Smooth muscle cell (in vitro differentiated cells): ENCODE results near the gene ZWINT. TPM values are rescaled to one million over a fixed set of nuclear protein-coding genes. Genes with fewer than 3 reads are reported as not detected.

Source experiments
- DNase-seq: peaks from one replicate; lab custom pipeline; 2025; ENCODE audit not compliant: unreplicated experiment; lab: John Stamatoyannopoulos, UW
- H2AFZ ChIP-seq: fragments of 200-600 bp; sonication (generic); 2 replicates; pipeline ENCODE4 v1.6.0; 2016; ENCODE audit warnings: antibody characterized with exemption, low read depth, mild to moderate bottlenecking
- H3F3A ChIP-seq: fragments of 200-600 bp; sonication (generic); 2 replicates; pipeline ENCODE4 v1.6.0; 2017; ENCODE audit warnings: antibody characterized with exemption, low read depth
- H3K27ac ChIP-seq: fragments of 200-600 bp; sonication (generic); 2 replicates; pipeline ENCODE4 v1.5.1; 2016; ENCODE audit warnings: low read depth, mild to moderate bottlenecking
- H3K27me3 ChIP-seq: fragments of 200-600 bp; sonication (generic); 2 replicates; pipeline ENCODE4 v1.6.1; 2016; ENCODE audit warnings: low read depth, mild to moderate bottlenecking
- H3K36me3 ChIP-seq: fragments of 200-600 bp; sonication (generic); 2 replicates; pipeline ENCODE4 v1.5.1; 2016; ENCODE audit warnings: low read depth
- H3K4me1 ChIP-seq: fragments of 200-600 bp; sonication (generic); 2 replicates; pipeline ENCODE4 v1.5.1; 2016; ENCODE audit warnings: low read depth
- H3K4me2 ChIP-seq: fragments of 200-600 bp; sonication (generic); 2 replicates; pipeline ENCODE4 v1.6.0; 2016; ENCODE audit warnings: mild to moderate bottlenecking
- H3K4me3 ChIP-seq: fragments of 200-600 bp; sonication (generic); 2 replicates; pipeline ENCODE4 v1.5.1; 2016; ENCODE audit warnings: mild to moderate bottlenecking
- H3K79me2 ChIP-seq: fragments of 200-600 bp; sonication (generic); 2 replicates; pipeline ENCODE4 v1.6.0; 2016; ENCODE audit warnings: low read depth, mild to moderate bottlenecking
- H3K9ac ChIP-seq: fragments of 200-600 bp; sonication (generic); 2 replicates; pipeline ENCODE4 v1.6.0; 2016; ENCODE audit warnings: low read depth
- H3K9me3 ChIP-seq: fragments of 200-600 bp; sonication (generic); replicated peaks from 2 replicates; pipeline ENCODE4 v1.5.1; 2016; ENCODE audit warnings: low read depth
- H4K20me1 ChIP-seq: fragments of 200-600 bp; sonication (generic); 2 replicates; pipeline ENCODE4 v1.6.0; 2016; ENCODE audit warnings: low read depth
- WGBS: methylation state at CpG from one replicate; pipeline ENCODE4 v1.1.7; 2016; ENCODE audit warnings: low lambda C conversion rate; 5-methylcytosine and 5-hydroxymethylcytosine counted together
- polyA plus RNA-seq: library from polyadenylated mRNA; unstranded; fragments of >200 nt; fragmentation: Nextera tagmentation; extraction: Ambion mirVana; gene quantifications from 2 replicates; pipeline ENCODE4 v1.2.1, GENCODE V29; 2016
- total RNA-seq: library from RNA; depleted of rRNA; stranded (reverse); fragments of >200 nt; gene quantifications from 2 replicates; pipeline ENCODE4 v1.2.3, GENCODE V29; 2014
- TF ChIP-seq, protein P1 (sequence below): fragments of 200-600 bp; sonication (generic); IDR thresholded peaks from 2 replicates; pipeline ENCODE4 v1.5.1; 2017; ENCODE audit warnings: borderline replicate concordance, mild to moderate bottlenecking, antibody characterized with exemption; ENCODE audit not compliant: insufficient read depth, poor library complexity, severe bottlenecking

ZWINT gene, protein sequence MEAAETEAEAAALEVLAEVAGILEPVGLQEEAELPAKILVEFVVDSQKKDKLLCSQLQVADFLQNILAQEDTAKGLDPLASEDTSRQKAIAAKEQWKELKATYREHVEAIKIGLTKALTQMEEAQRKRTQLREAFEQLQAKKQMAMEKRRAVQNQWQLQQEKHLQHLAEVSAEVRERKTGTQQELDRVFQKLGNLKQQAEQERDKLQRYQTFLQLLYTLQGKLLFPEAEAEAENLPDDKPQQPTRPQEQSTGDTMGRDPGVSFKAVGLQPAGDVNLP
- 19.5 TPM in 2 replicates for total RNA-seq
- 27.4 and 28.3 TPM in 2 replicates for polyA plus RNA-seq

DNA sequence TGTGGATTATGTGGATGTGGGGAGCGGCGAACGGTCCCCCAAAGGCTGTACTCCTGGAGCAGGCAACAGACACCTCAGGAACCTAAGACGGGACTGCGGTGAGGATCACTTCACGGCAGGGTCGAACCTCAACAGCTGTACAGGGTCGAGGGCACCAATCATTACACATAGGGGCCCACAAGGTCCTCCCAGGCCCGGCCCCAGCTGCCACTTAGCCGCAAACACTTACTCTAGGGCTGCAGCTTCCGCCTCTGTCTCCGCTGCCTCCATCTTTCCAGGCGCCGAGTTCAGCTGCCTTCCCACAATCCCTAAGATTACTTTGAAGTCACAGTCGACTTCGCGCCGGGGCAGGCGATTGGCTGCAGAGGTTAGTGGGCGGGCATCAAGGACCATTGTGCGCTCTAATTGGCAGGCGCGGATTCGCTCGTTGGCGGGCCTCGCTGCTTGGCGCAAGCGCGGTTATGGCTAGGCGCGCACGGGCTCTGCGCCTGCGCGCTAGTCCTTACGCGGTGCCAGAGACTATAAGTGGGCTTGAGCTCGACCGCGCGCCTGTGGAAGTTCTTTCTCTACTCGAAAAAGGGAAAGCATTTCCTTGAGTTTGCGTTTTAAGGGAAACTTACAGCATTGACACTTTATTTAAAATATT lies at the start of gene ZWINT:
Gene ZWINT, minus strand, starts transcription at position 293 of the 646 bp plus-strand sequence. Its CDS starts 23 bp downstream, at position 270.
- Histone ChIP-seq H3K9me3 (no peaks in the 10 kb centered on the region), H3K4me2 (peak within 1 kb of the TSS; percentile 91), H3K4me1 (no peaks in the 10 kb centered on the region), H3K27me3 (no peaks in the 10 kb centered on the region), H3K9ac (peak within 1 kb of the TSS; percentile 60), H3K4me3 (peak within 1 kb of the TSS; percentile 85), H4K20me1 (no peaks in the 10 kb centered on the region), H3K79me2 (no peaks in the 10 kb centered on the region), H3K36me3 (no peaks in the 10 kb centered on the region), H3F3A (peaks cover 4% of the 10 kb centered on the region), H2AFZ (peak within 1 kb of the TSS; percentile 99), H3K27ac (peak within 1 kb of the TSS; percentile 70)
- DNase-seq, result peak; percentile 77
- TF ChIP-seq, protein P1, sequence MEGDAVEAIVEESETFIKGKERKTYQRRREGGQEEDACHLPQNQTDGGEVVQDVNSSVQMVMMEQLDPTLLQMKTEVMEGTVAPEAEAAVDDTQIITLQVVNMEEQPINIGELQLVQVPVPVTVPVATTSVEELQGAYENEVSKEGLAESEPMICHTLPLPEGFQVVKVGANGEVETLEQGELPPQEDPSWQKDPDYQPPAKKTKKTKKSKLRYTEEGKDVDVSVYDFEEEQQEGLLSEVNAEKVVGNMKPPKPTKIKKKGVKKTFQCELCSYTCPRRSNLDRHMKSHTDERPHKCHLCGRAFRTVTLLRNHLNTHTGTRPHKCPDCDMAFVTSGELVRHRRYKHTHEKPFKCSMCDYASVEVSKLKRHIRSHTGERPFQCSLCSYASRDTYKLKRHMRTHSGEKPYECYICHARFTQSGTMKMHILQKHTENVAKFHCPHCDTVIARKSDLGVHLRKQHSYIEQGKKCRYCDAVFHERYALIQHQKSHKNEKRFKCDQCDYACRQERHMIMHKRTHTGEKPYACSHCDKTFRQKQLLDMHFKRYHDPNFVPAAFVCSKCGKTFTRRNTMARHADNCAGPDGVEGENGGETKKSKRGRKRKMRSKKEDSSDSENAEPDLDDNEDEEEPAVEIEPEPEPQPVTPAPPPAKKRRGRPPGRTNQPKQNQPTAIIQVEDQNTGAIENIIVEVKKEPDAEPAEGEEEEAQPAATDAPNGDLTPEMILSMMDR, result no peak
- WGBS, result under 1% methylated on average over 44 of the region's 44 CpGs

DNA sequence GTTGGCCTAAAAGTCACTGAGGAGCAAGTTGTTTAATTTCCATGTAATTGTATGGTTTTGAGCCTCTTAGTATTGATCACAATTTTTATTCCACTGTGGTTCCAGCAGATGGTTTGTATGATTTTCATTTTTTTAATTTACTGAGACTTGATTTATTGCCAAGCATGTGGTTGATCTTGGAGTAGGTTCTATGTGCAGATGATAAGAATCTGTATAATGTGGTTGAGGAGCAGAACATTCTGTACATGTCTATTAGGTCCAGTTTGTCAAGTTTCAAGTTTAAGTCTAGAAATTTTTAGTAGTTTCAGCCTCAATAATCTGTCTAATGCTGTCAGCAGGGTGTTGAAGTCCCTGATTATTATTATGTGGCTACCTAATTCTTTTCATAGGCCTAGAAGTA lies 22.7 kb upstream of the ZWINT start:
- H3K4me2 ChIP-seq, result no peak overlapping the region
- H3K9ac ChIP-seq, result no peak overlapping the region
- no peak for DNase-seq
- H3K9me3 ChIP-seq, result no peaks in the 10 kb centered on the region
- no peaks in the 10 kb centered on the region for H3F3A ChIP-seq
- no peaks in the 10 kb centered on the region for H3K36me3 ChIP-seq
- H2AFZ ChIP-seq, result no peak overlapping the region
- no peaks in the 10 kb centered on the region for H3K4me1 ChIP-seq
- H3K27ac ChIP-seq, result no peak overlapping the region
- H3K27me3 ChIP-seq, result no peaks in the 10 kb centered on the region
- TF ChIP-seq, protein P1, result no peak
- H3K4me3 ChIP-seq, result no peak overlapping the region
- no peaks in the 10 kb centered on the region for H4K20me1 ChIP-seq
- no peaks in the 10 kb centered on the region for H3K79me2 ChIP-seq

DNA sequence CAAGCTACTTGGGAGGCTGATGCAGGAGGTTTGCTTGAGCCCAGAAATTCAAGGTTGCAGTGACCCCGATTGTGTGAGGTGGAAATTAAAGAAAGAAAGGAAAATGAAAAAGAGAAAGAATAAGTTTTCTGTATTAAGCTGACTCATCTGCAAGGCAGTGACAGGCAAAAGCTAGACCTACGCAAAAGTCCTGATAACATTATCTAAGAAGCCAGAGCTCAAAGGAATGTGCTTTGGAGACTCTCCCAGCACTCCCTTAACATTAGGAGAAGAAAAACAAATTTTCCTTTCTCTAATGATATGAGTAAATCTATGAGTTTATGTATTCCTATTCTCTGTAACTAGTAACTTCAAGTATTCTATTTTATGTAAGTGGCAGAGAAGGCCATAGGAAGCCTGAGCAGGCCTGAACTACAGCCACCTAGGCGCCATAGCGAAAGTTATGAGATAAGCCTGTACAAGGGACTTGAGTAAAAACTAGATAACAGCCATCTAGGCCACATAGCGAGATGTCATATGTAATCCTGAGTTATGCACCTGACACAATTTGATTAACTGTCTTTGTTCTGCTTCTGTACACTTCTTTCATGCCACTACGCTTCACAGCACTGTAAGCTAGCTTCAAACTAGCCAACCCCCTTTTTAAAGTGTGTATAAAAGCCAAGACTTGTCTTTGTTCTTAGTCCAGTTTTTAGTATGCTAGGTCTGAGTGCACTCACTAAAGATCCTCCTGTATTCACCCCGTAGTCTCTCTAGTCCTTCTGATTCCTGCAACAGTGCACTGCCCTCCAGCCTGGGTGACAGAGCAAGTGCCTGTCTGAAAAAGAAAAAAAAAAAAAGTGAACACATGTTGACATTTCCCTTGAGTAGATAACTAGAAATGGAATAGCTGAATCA lies 9.4 kb upstream of the ZWINT start:
- Histone ChIP-seq H3K27ac (no peak overlapping the region), H3K4me2 (no peak overlapping the region), H3K9me3 (no peaks in the 10 kb centered on the region), H3K79me2 (no peaks in the 10 kb centered on the region), H3K27me3 (no peaks in the 10 kb centered on the region), H3F3A (no peaks in the 10 kb centered on the region), H3K36me3 (no peaks in the 10 kb centered on the region), H3K4me3 (no peak overlapping the region), H4K20me1 (no peaks in the 10 kb centered on the region), H3K9ac (no peak overlapping the region), H2AFZ (no peak overlapping the region), H3K4me1 (no peaks in the 10 kb centered on the region)
- TF ChIP-seq, protein P1, result no peak
- no peak for DNase-seq
- WGBS, result 88% methylated on average over 7 of the region's 7 CpGs
